Endodermal cell (in vitro differentiated cells): Measurements from ENCODE around the gene MYO6. TPM values are rescaled to one million over a fixed set of nuclear protein-coding genes. Genes with fewer than 3 reads are reported as not detected.

Experiments
- DNase-seq: peaks from one replicate; pipeline ENCODE4 v3.0.0-alpha.2; 2017
- H3K27ac ChIP-seq: 2 replicates; pipeline ENCODE4 v1.5.1; 2013; ENCODE audit warnings: mild to moderate bottlenecking, low read depth, low read length, moderate library complexity
- H3K27me3 ChIP-seq: 2 replicates; pipeline ENCODE4 v1.6.1; 2013; ENCODE audit warnings: mild to moderate bottlenecking, low read length, moderate library complexity; ENCODE audit not compliant: insufficient read depth, control insufficient read depth, poor library complexity, severe bottlenecking
- H3K36me3 ChIP-seq: 2 replicates; pipeline ENCODE4 v1.7.0; 2013; ENCODE audit warnings: mild to moderate bottlenecking, low read length, moderate library complexity; ENCODE audit not compliant: control insufficient read depth, insufficient read depth
- H3K4me1 ChIP-seq: one replicate; pipeline ENCODE4 v1.7.0; 2013; ENCODE audit warnings: low read length; ENCODE audit not compliant: control insufficient read depth, insufficient read depth
- H3K4me3 ChIP-seq: 2 replicates; pipeline ENCODE4 v1.5.1; 2013; ENCODE audit warnings: mild to moderate bottlenecking, low read length, moderate library complexity
- H3K9ac ChIP-seq: 2 replicates; pipeline ENCODE4 v1.6.1; 2013; ENCODE audit warnings: mild to moderate bottlenecking, low read length, moderate library complexity; ENCODE audit not compliant: poor library complexity, severe bottlenecking; ENCODE audit errors: extremely low read depth
- H3K9me3 ChIP-seq: 2 replicates; pipeline ENCODE4 v1.6.1; 2013; ENCODE audit warnings: mild to moderate bottlenecking, low read length, moderate library complexity; ENCODE audit not compliant: control insufficient read depth
- H3K27ac Mint-ChIP-seq: 2 replicates; pipeline ENCODE4 v1.8.0; 2020; ENCODE audit warnings: mixed read lengths
- H3K27me3 Mint-ChIP-seq: 2 replicates; pipeline ENCODE4 v1.8.0; 2021; ENCODE audit warnings: mild to moderate bottlenecking, mixed read lengths; ENCODE audit not compliant: insufficient read depth
- H3K36me3 Mint-ChIP-seq: 2 replicates; pipeline ENCODE4 v1.8.0; 2020; ENCODE audit warnings: low read depth, mixed read lengths
- H3K4me1 Mint-ChIP-seq: 2 replicates; pipeline ENCODE4 v1.8.0; 2020; ENCODE audit warnings: mixed read lengths
- H3K4me3 Mint-ChIP-seq: 2 replicates; pipeline ENCODE4 v1.8.0; 2020; ENCODE audit warnings: mild to moderate bottlenecking, moderate library complexity, mixed read lengths
- H3K9me3 Mint-ChIP-seq: 2 replicates; pipeline ENCODE4 v1.8.0; 2020; ENCODE audit warnings: mild to moderate bottlenecking, mixed read lengths
- CTCF ChIP-seq: fragments of 200-600 bp; sonication (generic); conservative IDR thresholded peaks from 2 replicates; pipeline ENCODE4 v1.5.0; 2021; ENCODE audit warnings: antibody characterized with exemption, mild to moderate bottlenecking
- WGBS, 2 experiments: methylation state at CpG; one replicate each; pipeline versions ENCODE4 v1.1.5 to v1.1.7; 2013; ENCODE audit warnings: missing lambda C conversion rate in 2 of 2, mixed read lengths in 1 of 2; ENCODE audit not compliant: insufficient coverage in 1 of 2, insufficient read length in 1 of 2; 5-methylcytosine and 5-hydroxymethylcytosine counted together
- total RNA-seq, 2 donors: library from RNA; stranded (reverse); fragmentation: NEBNext Ultra II Directional in 1 of 2; extraction: Animal tissue kit (Norgen Biotek cat#: 25700) in 1 of 2; gene quantifications; 2 replicates in 1 of 2; 3 replicates in 1 of 2; pipeline ENCODE4 v1.2.1, GENCODE V29; 2021

The MYO6 gene
- total RNA-seq, 2 donors from 2014 or later: 58.7 to 89.9 TPM

DNA sequence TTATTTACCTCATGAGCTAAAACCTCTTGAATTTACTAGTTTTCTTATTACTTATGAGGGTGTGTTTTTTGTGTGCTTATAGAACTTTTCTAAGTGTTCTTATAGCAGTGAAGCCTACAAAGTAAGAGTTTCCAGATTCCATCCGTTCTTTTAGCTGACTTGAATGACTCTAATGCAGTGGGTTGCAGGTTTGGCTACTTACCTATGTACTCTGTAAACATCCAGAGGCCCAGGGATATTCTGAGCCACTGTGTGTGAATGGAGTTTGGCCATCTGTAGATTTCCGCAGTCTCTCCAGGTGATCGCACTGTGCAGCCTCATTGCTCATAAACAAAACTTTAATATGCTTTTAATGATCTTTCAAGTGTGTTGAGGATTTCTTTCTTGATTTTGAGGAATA lies 157.8 kb downstream of the MYO6 start:
- no peak overlapping the region for H3K27ac ChIP-seq
- peaks cover 16% of the 10 kb centered on the region for H3K9me3 Mint-ChIP-seq
- H3K9ac ChIP-seq: no peak overlapping the region
- H3K27ac Mint-ChIP-seq: no peak overlapping the region
- peaks cover 10% of the 10 kb centered on the region for H3K9me3 ChIP-seq
- H3K36me3 Mint-ChIP-seq: peaks cover 22% of the 10 kb centered on the region
- 81% methylated on average over 3 of the region's 3 CpGs; no CpG with 5 or more reads in 1 of the 2 experiments for WGBS, 2 experiments
- H3K27me3 ChIP-seq: no peaks in the 10 kb centered on the region
- peaks cover 23% of the 10 kb centered on the region for H3K36me3 ChIP-seq
- H3K4me1 ChIP-seq: no peaks in the 10 kb centered on the region
- no peak for DNase-seq
- no peak overlapping the region for H3K4me3 Mint-ChIP-seq
- no peaks in the 10 kb centered on the region for H3K27me3 Mint-ChIP-seq
- no peak for TF ChIP-seq CTCF
- no peak overlapping the region for H3K4me3 ChIP-seq
- H3K4me1 Mint-ChIP-seq: no peaks in the 10 kb centered on the region

DNA sequence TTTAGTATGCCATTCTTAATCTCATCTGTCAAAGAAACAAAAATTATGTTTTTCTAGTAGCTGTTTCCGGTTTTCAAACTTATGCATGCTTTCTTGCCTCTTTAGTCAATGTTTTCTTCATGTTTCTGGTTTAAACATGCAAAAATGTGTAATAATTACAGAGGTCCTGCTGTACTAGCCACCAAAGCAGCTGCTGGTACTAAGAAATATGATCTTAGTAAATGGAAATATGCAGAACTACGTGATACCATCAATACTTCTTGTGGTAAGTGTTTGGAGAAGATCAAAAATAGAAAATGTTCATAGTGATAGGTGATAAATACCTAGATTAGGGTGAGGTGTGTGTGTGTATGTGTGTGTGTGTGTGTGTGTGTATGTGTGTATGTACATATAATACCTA lies 158.4 kb downstream of the MYO6 start:
- H3K4me3 Mint-ChIP-seq: no peak overlapping the region
- no peak for TF ChIP-seq CTCF
- 95 to 100% methylated on average over 2 of the region's 2 CpGs for WGBS, 2 experiments

GRCh38 chr6:75913040-75913439 lies 164.0 kb downstream of the MYO6 start:
- Histone ChIP-seq H3K27me3 (no peaks in the 10 kb centered on the region), H3K36me3 (peaks cover 32% of the 10 kb centered on the region), H3K4me1 (no peaks in the 10 kb centered on the region), H3K9ac (no peak overlapping the region), H3K9me3 (no peaks in the 10 kb centered on the region), H3K4me3 (no peak overlapping the region), H3K27ac (no peak overlapping the region)
- H3K27me3 Mint-ChIP-seq: no peaks in the 10 kb centered on the region
- no peak for TF ChIP-seq CTCF
- peaks cover 3% of the 10 kb centered on the region for H3K4me1 Mint-ChIP-seq
- H3K36me3 Mint-ChIP-seq: peaks cover 21% of the 10 kb centered on the region
- no peak overlapping the region for H3K4me3 Mint-ChIP-seq
- no peaks in the 10 kb centered on the region for H3K9me3 Mint-ChIP-seq
- no peak overlapping the region for H3K27ac Mint-ChIP-seq
- DNase-seq: no peak

More for the DNA sequence above, 158.4 kb downstream of the MYO6 start:
- no peak overlapping the region for H3K27ac ChIP-seq
- no peak overlapping the region for H3K9ac ChIP-seq
- Mint-ChIP-seq H3K4me1 (no peaks in the 10 kb centered on the region), H3K27me3 (no peaks in the 10 kb centered on the region), H3K27ac (no peak overlapping the region), H3K9me3 (peaks cover 16% of the 10 kb centered on the region), H3K36me3 (peaks cover 22% of the 10 kb centered on the region)
- H3K36me3 ChIP-seq: peaks cover 24% of the 10 kb centered on the region
- H3K9me3 ChIP-seq: peaks cover 10% of the 10 kb centered on the region
- no peak overlapping the region for H3K4me3 ChIP-seq
- H3K4me1 ChIP-seq: no peaks in the 10 kb centered on the region
- no peaks in the 10 kb centered on the region for H3K27me3 ChIP-seq
- DNase-seq: no peak
